Lung (tissue), 12 donors: ENCODE data around the gene RIMKLB. TPM values are rescaled to one million over a fixed set of nuclear protein-coding genes. Genes with fewer than 3 reads are reported as not detected.
"Not testable (repeated sequence)": the region's sequence is repeated elsewhere in the genome, so short reads cannot be mapped to it uniquely, and the experiment has no call there.

Source experiments
- ATAC-seq: fragments of 200-7000 bp; cut with Tn5 transposase; one replicate; pipeline ENCODE4 v1.9.1; 2020; ENCODE audit warnings: moderate number of reproducible peaks; ENCODE audit not compliant: insufficient read depth, low FRiP score
- DNase-seq, 3 donors: peaks; one replicate each; pipeline ENCODE4 v3.0.0-alpha.2; 2013 to 2017
- H3K27ac ChIP-seq, 2 donors: one replicate each; pipeline ENCODE4 v1.5.1; 2013; ENCODE audit warnings: mild to moderate bottlenecking in 2 of 2, moderate library complexity in 2 of 2, control low read depth in 1 of 2, inconsistent platforms in 1 of 2, low read depth in 1 of 2, low read length in 1 of 2
- H3K27me3 ChIP-seq, 3 donors: one replicate each; pipeline ENCODE4 v1.5.1; 2013; ENCODE audit warnings: low read length in 2 of 3; ENCODE audit not compliant: control insufficient read depth in 3 of 3, insufficient read depth in 3 of 3
- H3K36me3 ChIP-seq, 4 donors: one replicate each; pipeline ENCODE4 v1.5.1; 2013; ENCODE audit warnings: low read length in 4 of 4, mild to moderate bottlenecking in 1 of 4, moderate library complexity in 1 of 4; ENCODE audit not compliant: control insufficient read depth in 4 of 4, insufficient read depth in 4 of 4
- H3K4me1 ChIP-seq, 5 donors: one replicate each; pipeline ENCODE4 v1.5.1; 2013; ENCODE audit warnings: low read length in 5 of 5, mild to moderate bottlenecking in 2 of 5, moderate library complexity in 1 of 5; ENCODE audit not compliant: control insufficient read depth in 5 of 5, insufficient read depth in 5 of 5
- H3K4me3 ChIP-seq: one replicate; pipeline ENCODE4 v1.5.1; 2013; ENCODE audit warnings: mild to moderate bottlenecking, control low read depth, moderate library complexity
- H3K9ac ChIP-seq, 2 donors: one replicate each; pipeline ENCODE4 v1.5.1; 2013; ENCODE audit warnings: low read length in 2 of 2, control low read depth in 1 of 2; ENCODE audit not compliant: insufficient read depth in 1 of 2
- H3K9me3 ChIP-seq, 4 donors: one replicate each; pipeline ENCODE4 v1.5.1; 2013; ENCODE audit warnings: low read length in 3 of 4, mild to moderate bottlenecking in 1 of 4, moderate library complexity in 1 of 4; ENCODE audit not compliant: control insufficient read depth in 4 of 4, insufficient read depth in 3 of 4
- CTCF ChIP-seq: IDR thresholded peaks from 2 replicates; pipeline ENCODE4 v1.5.1; 2012; ENCODE audit warnings: mild to moderate bottlenecking; ENCODE audit errors: control extremely low read depth, extremely low read depth
- WGBS, 2 donors: extraction: QIAGEN DNeasy Blood & Tissue Kit; methylation state at CpG; one replicate each; pipeline ENCODE4 v1.1.7; 2013; 5-methylcytosine and 5-hydroxymethylcytosine counted together
- polyA plus RNA-seq, 2 donors: library from polyadenylated mRNA; stranded (reverse); fragments of 200-250 nt; gene quantifications; one replicate each; pipeline ENCODE4 v1.2.1, GENCODE V29; 2013
- total RNA-seq, 2 donors: library from RNA; depleted of rRNA in 1 of 2; stranded (reverse); fragments of >200 nt in 1 of 2; gene quantifications; one replicate each; pipeline ENCODE4 v1.2.1, GENCODE V29; 2014 to 2021
- donor health status: control.
- donor health status: control.
- donor health status: Bipolar disorder and iron deficiency.
- donor health status: healthy.
- donor health status: DM: yes; HTN: yes; CAD: no.

Gene RIMKLB
- total and polyA plus RNA-seq, 4 donors: 19.9 to 95.1 (median 35.7) TPM

GRCh38 chr12:8712572-8712971, 14.8 kb downstream of the RIMKLB start:
- ATAC-seq (no peak), DNase-seq (no peak)
- H3K27me3 ChIP-seq: no peaks in the 10 kb centered on the region
- peak overlapping the region; percentile 9 to 21 for H3K27ac ChIP-seq
- H3K36me3 ChIP-seq: peaks cover 0 to 11% (median 4%) of the 10 kb centered on the region in 4 donors
- H3K4me1 ChIP-seq: peaks cover 0 to 15% (median 0%) of the 10 kb centered on the region in 5 donors
- no peak overlapping the region for H3K4me3 ChIP-seq
- 24 to 31% methylated on average over 2 of the region's 2 CpGs for WGBS, 2 donors
- TF ChIP-seq CTCF: no peak
- H3K9ac ChIP-seq: no peak overlapping the region
- H3K9me3 ChIP-seq: no peaks in the 10 kb centered on the region

GRCh38 chr12:8722286-8722800, 24.6 kb downstream of the RIMKLB start:
- ATAC-seq: no peak
- Histone ChIP-seq H3K4me1 (no peaks in the 10 kb centered on the region), H3K27me3 (no peaks in the 10 kb centered on the region), H3K27ac (no peak overlapping the region), H3K36me3 (peaks cover 0 to 35% (median 14%) of the 10 kb centered on the region in 4 donors), H3K9me3 (peaks cover 0 to 2% (median 0%) of the 10 kb centered on the region in 4 donors), H3K4me3 (no peak overlapping the region), H3K9ac (no peak overlapping the region)
- no peak for TF ChIP-seq CTCF
- no peak for DNase-seq
- WGBS, 2 donors: 96 to 97% methylated on average over 3 of the region's 3 CpGs

GRCh38 chr12:8734873-8735381, 37.1 kb downstream of the RIMKLB start:
- no peaks in the 10 kb centered on the region for H3K36me3 ChIP-seq
- ATAC-seq: no peak
- H3K9me3 ChIP-seq: no peaks in the 10 kb centered on the region
- no peaks in the 10 kb centered on the region for H3K27me3 ChIP-seq
- H3K4me1 ChIP-seq: peaks cover 0 to 10% (median 1%) of the 10 kb centered on the region in 5 donors
- no peak overlapping the region for H3K4me3 ChIP-seq
- WGBS, 2 donors: 86 to 93% methylated on average over 3 of the region's 3 CpGs
- no peak overlapping the region for H3K27ac ChIP-seq
- no peak for DNase-seq
- no peak overlapping the region for H3K9ac ChIP-seq
- no peak for TF ChIP-seq CTCF

GRCh38 chr12:8742501-8742900, 44.7 kb downstream of the RIMKLB start:
- Histone ChIP-seq H3K4me1 (peaks cover 0 to 3% (median 0%) of the 10 kb centered on the region in 5 donors), H3K9ac (no peak overlapping the region), H3K36me3 (peaks cover 0 to 7% (median 2%) of the 10 kb centered on the region in 4 donors), H3K9me3 (no peaks in the 10 kb centered on the region), H3K27me3 (no peaks in the 10 kb centered on the region), H3K27ac (no peak overlapping the region), H3K4me3 (no peak overlapping the region)
- no peak for TF ChIP-seq CTCF
- DNase-seq (no peak), ATAC-seq (no peak)
- 94 to 100% methylated on average over 1 of the region's 1 CpG for WGBS, 2 donors

GRCh38 chr12:8743121-8743520, 45.3 kb downstream of the RIMKLB start:
- not testable (repeated sequence) for ATAC-seq, H3K27ac ChIP-seq, H3K4me1 ChIP-seq, DNase-seq, H3K27me3 ChIP-seq, H3K36me3 ChIP-seq, H3K9ac ChIP-seq, H3K4me3 ChIP-seq, H3K9me3 ChIP-seq
- WGBS, 2 donors: 90 to 95% methylated on average over 6 of the region's 6 CpGs
